NCI-H1694 (cell line): ENCODE data around the gene KDM4C.
A peak's percentile ranks its signal among the peaks of the same experiment; 100 is the strongest.
"Not testable (repeated sequence)": the region's sequence is repeated elsewhere in the genome, so short reads cannot be mapped to it uniquely, and the experiment has no call there.

ENCODE experiments used
- DNase-seq: peaks from one replicate; lab custom pipeline; 2025; lab: John Stamatoyannopoulos, UW

Gene KDM4C

GRCh38 chr9:6764011-6764410 lies 6.2 kb downstream of the KDM4C start:
- no peak for DNase-seq

- no peak for DNase-seq
These were observed 6.8 kb downstream of the KDM4C start for GRCh38 chr9:6764523-6764922.

GRCh38 chr9:6764950-6765349 lies 7.2 kb downstream of the KDM4C start:
- no peak for DNase-seq

DNA sequence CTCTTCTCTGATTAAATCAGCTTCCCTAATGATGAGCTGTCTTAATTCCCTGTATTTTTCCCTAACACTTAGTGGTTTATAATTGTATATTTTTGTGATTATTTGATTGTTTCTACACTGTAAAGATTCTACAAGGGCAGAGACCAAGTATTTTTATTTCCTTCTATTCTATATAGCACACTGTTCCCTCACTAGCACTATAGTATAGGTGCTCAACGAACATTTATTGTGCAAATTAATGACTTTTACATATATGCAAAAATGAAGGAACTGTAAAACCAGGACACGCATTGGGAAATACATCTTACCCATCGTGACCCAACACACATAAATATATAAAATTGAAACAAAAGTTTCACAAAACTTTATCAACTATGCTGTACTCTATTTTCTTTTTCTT lies 7.6 kb downstream of the KDM4C start:
- no peak for DNase-seq

DNA sequence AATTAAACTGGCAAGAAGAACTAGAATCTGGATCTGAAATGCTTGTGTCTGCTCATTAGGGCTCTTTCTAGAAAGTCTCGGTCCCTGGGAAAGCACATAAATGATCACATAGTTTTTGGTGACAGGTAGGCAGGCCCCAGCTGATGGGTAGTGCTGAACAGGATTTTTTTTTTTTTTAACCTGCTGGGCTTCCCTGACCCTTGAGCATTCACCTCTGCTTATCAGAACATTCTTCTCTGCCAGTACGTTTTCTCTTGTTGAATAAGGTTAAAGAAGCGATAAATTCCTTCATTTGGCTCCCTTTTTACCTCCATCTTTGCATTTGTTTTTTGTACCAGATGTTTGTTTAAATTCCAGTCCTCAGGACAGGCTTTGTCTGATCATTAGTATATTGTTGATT lies 8.8 kb downstream of the KDM4C start:
- no peak for DNase-seq

DNA sequence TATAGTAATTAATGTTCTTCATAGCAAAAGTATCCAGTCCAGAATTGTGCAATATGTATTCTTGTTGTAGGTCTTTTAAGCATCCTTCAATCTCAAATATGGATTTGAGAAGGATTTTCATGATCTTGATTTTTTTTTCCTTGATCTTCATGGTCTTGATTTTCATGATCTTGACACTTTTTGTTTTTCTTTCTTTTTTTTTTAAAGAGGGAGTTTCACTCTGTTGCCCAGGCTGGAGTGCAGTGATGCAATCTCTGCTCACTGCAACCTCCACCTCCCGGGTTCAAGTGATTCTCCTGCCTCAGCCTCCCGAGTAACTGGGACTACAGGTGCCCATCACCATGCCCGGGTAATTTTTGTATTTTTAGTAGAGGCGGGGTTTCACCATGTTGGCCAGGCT lies 10.8 kb downstream of the KDM4C start:
- DNase-seq: not testable (repeated sequence)

DNA sequence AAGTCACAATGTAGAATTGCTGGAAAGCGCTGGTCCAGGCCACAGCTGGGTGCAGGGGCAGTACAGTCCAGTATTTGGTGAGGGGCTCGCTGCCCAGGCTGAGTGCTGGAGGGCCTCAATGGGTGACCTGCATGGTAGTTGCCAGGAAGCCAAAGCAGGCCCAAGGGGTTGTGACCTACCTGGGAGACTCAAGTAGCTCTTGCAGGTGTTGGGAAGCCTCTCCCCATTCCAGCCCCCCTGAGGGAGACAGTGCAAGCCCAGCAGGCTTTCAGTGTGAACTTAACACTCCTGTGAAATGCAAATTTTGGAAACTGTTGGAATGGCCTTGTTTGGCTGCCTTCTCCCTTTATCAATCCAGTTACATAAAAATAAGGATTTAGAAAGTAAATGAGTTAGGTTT lies 13.9 kb downstream of the KDM4C start:
- no peak for DNase-seq

GRCh38 chr9:6777213-6777902 lies 19.6 kb downstream of the KDM4C start:
- DNase-seq: no peak

DNA sequence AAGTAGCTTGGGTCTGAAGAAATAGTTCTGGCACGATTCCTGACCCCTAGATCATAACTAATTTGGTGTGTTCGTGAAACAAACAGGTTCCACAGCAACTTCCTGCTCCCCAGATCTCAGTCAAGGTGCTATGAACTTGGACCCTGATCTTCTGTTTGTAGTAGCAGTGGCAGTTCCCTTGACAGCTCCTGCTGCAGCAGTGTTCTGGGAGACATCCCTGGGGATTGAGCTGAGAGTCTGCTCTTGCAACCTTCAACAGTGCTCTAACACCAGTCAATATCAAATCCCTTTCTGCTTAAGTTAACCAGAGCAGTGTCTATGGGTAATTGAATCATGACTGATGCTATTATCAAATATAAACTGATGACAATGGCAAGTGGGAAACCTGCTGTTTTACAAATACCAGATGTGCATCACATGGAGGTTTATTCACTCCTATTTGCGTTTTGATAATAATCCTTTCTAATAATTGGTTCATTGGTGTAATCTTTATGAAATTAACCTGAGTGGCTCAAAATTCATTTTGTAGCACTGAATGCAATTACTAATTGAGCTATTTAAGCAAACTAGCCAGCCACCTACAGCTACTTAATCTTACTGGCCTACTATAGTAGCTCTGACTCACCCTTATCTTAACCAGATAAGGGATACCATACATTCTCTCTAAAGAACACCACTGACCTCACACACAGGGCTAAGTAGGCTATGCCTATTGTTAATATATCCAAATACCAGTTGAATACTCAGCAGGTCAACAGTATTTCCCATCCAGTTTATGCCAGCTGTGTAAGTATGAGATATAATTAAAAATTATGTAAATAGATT lies 21.9 kb downstream of the KDM4C start:
- DNase-seq: no peak

DNA sequence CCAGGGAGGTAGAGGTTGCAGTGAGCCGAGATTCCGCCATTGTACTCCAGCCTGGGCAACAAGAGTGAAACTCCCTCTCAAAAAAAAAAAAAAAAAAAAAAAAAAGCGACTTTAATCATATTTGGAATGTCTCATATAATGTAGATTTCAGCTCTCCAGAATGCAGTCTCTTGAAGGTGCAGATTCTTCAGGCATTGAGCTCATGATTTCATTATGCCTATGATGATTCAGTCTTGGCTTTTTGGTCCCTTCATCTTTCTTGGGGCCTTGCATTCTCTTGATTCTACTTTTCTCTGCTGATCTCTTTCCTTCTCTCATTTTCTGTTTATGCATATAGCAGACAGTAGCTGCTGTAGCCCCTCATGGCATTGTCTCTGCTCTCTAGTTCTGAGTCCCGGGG lies 22.9 kb downstream of the KDM4C start:
- DNase-seq: no peak

DNA sequence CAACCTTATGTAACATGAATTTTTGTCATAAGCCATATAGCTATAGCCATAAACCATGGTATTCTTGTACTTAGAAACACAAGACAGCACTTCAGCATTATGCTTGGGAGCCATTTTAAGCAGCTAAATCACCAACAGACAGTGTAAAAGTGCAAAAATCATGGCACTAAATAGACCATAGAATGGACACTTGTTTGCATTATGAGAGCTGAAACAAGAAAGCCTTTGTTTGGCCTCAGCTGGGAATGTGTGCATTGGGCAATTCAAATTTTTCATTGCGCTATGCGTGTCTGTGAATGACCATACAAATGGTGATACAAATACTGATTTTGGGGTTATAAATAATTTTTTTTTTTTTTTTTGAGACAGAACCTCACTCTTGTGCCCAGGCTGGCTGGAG lies 23.7 kb downstream of the KDM4C start:
- DNase-seq: no peak

DNA sequence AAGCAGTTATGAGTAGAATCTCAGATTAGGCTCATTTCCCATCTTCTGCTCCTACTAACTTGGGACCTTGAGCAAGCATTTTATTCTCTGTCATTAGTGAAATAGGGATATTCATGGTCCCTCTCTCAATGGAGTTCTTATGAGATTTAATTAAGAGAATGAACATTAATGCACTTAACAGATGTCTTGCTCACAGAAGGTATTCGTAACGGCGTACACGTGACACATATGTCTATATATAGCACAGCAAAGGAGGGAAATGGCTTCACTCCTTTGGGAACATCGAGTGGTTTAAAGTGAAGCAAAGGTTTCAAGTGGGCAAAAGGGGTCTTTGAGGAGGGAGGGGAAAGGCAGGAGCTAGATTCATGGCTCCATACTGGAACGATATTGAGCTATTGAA lies 24.6 kb downstream of the KDM4C start:
- no peak for DNase-seq

GRCh38 chr9:6782981-6783380 lies 25.2 kb downstream of the KDM4C start:
- DNase-seq: no peak

GRCh38 chr9:6783753-6784152 lies 26.0 kb downstream of the KDM4C start:
- no peak for DNase-seq

GRCh38 chr9:6785682-6786081 lies 27.9 kb downstream of the KDM4C start:
- no peak for DNase-seq

DNA sequence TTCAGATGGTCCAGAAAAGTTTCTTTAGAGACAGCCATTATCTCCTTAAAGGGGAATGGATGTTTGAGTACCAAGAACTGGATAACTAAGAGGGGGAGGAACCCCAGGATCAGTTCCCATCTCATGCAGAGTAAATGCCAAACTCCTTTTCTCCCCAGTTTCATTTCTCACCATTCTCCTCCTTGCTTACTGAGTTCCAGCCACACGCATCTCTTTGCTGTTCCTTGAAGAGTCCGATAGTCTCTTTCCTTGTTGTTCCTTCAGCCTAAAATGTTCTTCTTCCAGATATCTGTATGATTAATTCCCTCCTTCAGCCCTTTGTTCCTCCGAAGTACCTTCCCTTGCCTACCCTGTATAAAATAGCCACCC lies 30.0 kb downstream of the KDM4C start:
- DNase-seq: no peak

GRCh38 chr9:6788162-6789016 lies 30.6 kb downstream of the KDM4C start:
- DNase-seq: no peak

GRCh38 chr9:6789017-6789338 lies 31.2 kb downstream of the KDM4C start:
- DNase-seq: not testable (repeated sequence)

GRCh38 chr9:6790866-6791265 lies 33.1 kb downstream of the KDM4C start:
- no peak for DNase-seq

GRCh38 chr9:6793203-6793602 lies 35.4 kb downstream of the KDM4C start:
- DNase-seq: no peak

- no peak for DNase-seq
These were observed 37.2 kb downstream of the KDM4C start for GRCh38 chr9:6794936-6795335.

DNA sequence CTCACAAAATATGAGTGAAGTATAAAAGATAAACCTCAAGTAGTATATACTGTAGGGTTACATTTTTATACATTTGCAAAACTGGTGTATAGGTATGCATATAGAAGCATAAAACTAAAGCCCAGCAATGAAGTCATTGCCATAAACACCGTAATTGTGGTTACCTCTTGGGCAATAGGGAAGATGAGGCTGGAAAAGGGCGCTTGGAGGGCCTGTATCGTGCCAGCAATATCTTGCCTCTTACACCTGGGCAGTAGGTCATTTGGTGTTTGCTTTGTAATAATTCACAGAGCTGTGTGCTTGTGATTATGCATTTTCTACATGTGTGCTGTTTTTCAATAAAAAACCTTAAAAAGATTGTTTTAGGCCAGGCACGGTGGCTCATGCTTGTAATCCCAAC lies 45.2 kb downstream of the KDM4C start:
- no peak for DNase-seq

DNA sequence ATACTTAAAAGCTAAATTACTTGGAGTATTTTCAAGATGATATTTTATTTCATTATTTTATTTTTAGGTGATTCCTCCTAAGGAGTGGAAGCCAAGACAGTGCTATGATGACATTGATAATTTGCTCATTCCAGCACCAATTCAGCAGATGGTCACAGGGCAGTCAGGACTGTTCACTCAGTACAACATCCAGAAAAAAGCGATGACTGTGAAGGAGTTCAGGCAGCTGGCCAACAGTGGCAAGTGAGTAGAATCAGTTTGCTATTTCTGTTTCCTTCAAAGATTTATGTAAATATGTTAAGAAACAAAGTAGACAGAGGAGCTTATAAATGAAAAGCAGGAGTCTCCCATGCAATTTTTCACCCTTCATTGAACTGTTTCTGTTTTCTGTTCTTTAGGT lies 47.8 kb downstream of the KDM4C start:
- peak; percentile 35 for DNase-seq
